GM18909 (cell line): ENCODE measurements around the gene AP3D1.

Source experiments
- ATAC-seq: cut with Tn5 transposase; IDR thresholded peaks from one replicate; pipeline ENCODE4 v1.9.1; 2021; ENCODE audit warnings: mild to moderate bottlenecking; ENCODE audit not compliant: unreplicated experiment, poor library complexity

AP3D1 gene

DNA sequence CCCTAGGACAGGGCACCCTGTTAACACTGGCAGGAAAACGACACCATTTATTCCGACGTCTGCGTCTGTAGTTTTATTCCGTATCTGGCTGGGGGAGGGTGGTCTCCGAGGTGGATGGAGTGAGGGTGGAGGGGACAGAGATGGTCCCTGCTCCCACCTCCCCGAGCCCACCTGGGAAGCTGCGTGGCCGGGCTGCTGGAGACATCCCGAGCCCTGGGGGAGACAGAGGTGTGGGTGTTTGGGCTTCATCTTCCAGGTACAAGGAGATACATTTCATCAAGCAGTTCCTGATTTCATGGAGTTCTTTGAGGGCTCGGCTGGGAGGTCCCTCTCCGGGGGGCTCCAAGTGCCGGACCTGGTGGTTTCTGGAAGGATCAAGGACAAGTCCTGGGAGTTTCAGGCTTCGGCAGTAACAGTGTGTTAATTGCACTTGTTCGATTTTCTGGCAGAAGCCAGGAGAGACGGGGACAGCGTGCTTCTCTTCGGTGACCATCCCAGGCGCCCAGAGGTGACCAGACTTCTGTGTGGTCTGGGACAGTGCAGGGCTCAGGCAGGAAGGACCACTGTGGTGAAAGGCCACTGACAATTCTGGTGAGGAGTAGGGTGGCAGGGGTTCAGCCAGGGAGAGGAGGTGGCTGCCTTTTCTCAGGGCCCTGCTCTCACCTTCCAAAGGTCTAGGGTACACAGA lies 80.2 kb downstream of the AP3D1 start:
- no peak for ATAC-seq

DNA sequence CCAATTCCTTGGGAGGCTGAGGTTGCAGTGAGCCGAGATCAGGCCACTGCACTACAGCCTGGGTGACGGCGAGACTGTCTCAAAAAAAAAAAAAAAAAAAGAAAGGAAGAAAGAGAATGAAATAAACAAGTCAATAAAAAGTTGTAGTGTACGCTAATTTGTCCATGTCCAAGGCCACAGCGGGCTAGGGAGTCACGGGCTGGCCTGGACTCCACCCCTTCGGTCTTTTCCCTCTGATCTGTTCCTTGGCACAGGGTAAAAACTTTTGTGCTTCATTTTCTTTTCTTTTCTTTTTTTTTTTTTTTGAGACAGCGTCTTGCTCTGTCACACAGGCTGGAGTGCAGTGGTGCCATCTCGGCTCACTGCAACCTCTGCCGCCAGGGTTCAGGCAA lies 80.9 kb downstream of the AP3D1 start:
- ATAC-seq = no peak

DNA sequence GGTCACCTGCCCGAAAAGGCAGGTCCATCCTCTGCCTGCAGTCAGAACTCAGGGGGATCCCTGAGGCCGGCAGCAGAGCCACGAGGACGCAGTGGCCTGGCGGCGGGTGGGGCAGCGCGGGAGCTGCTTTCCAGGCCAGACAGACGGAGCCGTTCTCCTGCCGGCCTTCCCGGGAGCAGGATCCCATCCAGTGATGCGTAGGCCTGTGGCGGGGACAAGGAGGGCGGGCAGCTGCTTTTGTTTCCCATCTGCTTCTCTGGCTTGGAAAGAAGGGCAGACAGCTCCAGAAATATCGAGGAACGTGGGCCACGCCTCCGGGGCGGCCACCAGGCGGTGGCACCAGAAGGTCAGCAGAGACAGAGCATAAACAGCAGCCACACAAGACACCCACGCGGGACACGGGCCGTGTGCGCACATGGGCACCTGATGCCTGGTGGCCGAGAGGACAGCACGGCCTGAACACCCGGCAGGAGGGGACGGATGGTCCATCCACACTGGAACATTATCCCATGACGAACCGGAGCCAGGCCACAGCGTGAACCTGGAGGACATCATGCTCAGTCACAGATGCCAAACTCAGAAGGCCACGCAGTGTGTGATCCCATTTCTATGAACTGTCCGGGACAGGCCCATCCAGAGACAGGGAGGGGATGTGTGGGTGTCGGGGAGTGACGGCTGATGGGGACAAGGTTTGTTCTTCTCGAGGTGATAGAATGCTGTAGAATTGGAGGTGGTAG lies 86.4 kb downstream of the AP3D1 start:
- ATAC-seq = no peak

DNA sequence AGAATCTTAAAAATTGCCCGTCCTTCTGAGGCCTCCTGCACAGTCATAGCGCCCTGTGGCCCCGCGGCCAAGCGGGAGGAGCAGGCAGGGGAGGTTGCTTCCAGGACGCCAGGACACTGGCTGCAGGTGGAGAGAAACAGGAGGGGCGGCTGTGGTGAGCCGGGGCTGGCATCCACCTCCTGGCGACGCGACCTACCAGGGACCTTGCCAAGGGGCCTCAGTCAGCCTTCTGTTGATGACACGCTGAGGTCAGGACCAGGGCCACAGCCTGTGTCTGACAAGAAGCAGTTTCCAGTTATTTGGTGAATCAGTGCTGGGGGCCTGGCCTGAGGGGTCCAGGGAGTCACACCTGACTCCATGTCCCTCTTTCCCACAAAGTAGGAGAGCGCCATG lies 87.0 kb downstream of the AP3D1 start:
- ATAC-seq = no peak

DNA sequence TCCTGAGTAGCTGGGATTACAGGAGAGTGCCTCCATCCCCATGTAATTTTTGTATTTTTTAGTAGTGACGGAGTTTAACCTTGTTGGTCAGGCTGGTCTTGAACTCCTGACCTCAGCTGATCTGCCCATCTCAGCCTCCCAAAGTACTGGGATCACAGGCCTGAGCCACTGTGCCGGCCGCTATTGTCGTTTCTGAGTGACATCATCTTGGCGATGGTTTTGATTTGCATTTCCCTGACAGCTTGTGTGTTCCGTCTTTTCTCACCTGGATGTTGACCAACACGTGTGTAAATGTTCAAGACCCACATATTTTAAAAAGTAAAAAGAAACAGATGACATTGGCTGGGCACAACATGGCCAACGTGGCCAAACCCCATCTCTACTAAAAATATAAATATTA lies 87.5 kb downstream of the AP3D1 start:
- ATAC-seq = no peak

DNA sequence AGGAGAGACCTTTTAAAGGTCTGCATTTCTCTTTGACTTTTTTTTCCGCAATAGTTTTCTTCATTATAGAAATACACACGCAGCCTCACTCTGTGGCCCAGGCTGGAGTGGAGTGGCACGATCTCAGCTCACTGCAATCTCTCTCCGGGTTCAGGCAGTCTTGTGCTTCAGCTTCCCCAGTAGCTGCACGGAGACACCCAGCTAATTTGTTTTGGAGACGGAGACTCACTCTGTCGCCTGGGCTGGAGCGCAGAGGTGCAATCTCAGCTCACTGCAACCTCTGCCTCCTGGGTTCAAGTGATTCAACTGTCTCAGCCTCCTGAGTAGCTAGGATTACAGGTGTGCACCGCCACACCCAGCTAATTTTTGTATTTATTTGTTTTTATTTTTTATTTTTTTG lies 88.6 kb downstream of the AP3D1 start:
- ATAC-seq = no peak

DNA sequence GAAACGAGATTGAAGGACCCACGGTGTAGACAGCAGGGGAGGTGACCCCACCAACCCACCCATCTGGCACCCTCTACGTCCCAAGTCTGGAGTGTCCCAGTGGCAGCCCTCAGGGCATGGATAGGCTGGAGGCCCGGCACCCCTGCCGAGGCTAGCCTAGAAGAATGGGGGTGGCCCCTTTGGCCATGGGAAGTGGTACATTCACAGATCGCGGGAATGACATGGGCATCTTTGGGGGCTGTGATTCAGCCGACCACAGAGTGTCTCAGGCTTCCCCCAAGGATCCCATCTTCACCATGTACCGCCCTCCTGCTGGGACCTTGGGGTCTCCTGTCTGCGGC lies 89.0 kb downstream of the AP3D1 start:
- ATAC-seq = no peak

DNA sequence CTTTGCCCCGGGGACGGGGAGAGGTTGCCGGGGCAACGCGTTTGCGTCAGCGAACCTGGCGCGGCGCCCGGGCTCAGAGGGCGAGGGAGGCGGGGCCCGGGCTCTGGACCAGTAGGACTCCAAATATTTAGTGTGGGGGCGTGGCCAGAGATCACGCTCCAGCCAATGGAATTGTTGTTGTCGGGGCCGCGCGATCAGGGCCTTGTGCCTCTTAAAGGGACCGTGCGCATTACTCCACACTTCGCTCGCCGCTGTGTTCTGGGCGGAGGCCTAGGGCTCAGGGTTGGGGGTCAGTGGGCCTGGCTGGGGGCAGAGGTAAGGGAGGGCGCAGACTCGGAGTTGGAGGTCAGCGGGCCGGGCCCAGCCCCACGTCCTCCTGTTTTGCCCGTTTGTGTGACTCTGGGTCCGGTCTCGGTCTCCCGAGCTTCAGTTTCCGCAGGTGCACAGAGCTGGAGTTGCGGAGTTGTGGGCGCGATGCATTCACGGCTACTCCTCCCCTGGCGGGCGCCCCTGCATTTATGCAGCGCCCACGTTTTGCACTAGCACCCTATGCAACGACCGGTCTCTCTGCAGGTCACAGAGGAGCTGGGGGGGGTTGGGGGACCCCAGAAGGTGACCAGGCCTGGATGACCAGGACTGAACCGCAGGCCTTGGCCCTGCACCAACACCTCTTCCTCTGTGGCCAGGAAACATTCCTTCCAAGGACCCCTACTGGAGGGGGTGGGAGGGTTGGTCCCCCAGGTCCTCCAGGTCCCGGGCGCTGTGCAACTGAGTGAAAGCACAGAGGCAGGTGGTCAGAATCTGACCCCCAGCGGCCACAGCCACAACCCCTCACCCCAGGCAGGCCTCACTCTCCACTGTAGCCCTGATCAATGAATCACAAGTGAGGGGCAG lies 89.6 kb downstream of the AP3D1 start:
- peak; percentile 81 for ATAC-seq

DNA sequence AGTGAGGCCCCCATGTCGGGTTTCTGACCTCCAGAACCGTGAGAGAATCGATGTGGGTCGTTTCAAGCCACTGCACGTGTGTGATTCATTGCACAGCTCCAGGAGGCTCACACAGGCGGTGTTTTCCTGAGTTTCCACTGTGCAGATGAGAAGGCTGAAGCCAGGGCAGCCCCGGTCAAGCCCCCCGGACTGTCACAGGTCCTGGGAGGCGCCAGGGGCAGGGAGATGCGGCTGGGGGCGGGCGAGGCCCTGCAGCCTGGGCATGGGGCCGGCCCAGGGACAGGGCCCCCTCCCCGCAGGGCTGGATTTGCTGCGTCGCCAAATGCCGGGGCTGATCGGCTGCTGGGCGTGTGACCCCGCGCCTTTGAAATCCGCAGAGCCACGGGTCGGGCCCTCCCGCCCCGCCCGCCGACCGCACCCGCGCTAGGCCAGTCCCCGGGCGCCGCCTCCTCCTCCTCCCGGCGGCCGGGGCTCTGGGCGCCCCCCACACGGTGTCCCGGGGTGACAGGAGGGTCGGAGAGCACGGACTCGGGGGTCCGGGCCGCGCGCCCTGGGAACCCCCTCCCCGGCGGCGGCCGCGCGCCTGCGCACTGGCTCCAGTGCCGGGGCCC lies 90.4 kb downstream of the AP3D1 start:
- peak; percentile 22 for ATAC-seq

DNA sequence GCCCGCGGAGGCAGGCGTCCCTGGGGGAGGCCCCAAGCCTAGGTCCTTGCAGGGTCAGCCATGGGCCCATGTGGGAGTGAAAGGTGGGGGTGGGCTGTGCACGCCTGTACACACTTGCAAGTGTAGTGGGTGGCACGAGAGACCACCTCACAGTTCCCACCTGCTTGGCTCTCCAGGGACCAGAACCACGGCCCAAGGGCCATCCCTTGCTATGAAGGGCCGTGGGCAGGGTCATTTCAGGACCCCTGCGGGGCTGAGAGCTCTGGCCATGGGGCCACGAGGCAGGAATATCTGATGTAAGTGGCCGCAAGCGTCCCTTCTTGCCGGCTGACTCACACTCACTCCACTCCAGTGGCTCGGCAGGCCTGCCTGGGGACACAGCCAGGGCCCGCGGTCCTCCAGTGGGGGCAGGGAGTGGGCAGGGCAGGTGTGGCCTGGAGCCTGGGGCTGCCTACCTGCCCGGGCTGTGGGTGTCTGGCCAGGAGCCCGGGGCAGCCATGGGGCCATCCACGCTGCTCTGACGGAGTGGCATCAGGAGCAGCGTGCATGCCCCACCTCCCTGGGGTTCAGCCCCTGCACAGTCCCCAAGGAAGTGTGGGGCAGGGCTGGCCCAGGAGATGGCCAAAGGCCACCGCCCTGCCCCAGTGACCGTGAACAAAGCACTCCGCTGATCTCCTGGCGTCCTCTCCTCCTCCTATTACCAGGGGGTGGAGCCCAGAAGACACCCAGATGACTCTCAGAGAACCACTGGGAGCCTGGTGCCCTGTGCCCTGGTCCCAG lies 91.8 kb downstream of the AP3D1 start:
- no peak for ATAC-seq

DNA sequence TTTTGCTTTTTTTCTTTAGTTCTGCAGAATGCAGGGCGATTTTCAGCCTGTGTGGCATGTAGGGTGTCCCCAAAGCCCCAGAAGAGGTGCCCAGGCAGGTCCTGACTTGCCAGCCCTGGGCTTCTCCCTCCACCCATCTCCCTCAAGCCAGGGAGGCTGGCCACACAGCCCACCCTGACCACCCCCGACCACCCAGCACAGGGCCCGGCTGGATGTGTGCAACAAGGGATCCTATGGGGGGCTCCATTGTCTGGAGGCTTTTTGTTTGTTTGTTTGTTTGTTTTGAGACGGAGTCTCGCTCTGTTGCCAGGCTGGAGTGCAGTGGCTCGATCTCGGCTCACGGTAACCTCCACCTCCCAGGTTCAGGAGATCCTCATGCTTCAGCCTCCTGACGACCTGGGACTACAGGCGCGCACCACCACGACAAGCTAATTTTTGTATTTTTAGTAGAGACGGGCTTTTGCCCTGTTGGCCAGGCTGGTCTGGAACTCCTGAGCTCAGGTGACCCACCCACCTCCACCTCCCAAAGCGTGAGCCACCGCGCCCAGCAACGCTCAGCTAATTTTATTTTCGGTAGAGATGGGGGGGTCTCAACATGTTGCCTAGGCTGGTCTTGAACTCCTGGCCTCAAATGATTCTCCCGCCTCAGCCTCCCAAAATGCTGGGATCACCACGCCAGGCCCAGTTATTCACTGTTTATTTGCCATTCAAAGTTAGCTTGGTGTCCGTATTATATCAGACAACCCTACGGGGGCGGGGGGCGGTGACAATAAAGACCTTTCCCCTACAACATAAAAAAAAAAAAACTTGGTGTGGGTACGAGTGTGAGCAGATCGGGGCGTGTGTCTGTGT lies 92.6 kb downstream of the AP3D1 start:
- ATAC-seq = no peak

DNA sequence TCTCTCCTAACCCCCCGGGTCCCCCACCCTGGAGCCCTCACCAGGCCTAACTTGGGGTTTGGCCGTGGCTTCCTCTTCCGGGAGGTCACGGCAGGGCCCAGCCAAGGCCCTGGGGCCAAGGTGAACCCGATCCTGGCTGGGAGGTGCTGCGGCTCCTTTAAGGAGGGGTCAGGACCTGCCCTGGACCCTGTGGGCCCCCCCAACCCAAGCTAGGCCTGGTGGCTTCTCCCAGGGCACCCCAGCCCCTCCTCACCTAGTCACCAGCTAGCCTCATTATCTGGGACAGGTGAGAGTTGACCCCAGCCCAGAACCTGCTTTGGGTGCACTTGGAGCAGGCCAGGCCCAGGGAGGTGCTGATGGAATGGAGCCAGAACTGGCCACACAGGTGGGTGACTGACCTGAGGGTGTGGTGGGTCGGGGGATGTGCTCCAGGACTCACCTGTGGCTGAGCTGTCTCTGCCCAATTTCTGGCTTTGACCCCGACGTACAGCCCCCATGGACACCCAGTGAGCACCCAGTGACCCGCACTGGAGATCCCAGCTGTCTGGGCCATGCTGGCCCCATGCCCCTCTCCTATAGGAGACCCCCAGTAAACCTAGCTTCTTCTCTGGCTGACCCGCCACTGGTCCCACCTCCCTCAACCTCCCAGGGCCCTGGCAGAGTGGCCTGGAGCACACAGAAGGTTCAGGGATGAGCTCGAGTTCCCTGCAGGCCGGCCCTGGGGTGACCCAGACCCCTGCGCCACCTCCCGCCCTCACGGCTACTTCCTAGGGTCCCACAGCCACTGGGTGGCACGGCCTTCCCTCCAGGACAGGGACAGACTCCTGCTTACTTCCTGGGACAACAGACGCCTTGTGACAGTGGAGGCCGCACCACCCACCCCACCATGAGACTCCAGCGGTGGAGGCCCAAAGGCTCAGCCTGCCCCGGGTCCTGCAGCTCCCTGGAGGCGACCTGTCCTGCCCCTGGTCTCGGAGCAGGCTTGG lies 93.6 kb downstream of the AP3D1 start:
- no peak for ATAC-seq

DNA sequence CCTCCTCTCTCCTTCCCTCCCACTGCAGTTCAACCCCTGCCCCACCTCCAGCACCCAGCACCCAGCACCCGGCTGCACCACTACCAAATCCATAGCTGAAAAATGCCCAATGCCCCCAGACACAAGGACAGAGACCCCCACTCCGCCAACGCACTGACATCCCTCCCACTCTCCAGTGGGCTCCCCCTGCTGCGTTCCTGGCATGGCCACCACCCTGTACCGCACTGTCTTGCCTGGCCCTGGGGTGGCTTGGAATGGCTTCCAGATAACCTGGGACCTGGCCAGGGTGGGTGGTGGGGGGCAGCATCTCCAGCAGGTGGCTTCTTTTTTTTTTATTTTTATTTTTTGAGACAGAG lies 94.6 kb downstream of the AP3D1 start:
- no peak for ATAC-seq

DNA sequence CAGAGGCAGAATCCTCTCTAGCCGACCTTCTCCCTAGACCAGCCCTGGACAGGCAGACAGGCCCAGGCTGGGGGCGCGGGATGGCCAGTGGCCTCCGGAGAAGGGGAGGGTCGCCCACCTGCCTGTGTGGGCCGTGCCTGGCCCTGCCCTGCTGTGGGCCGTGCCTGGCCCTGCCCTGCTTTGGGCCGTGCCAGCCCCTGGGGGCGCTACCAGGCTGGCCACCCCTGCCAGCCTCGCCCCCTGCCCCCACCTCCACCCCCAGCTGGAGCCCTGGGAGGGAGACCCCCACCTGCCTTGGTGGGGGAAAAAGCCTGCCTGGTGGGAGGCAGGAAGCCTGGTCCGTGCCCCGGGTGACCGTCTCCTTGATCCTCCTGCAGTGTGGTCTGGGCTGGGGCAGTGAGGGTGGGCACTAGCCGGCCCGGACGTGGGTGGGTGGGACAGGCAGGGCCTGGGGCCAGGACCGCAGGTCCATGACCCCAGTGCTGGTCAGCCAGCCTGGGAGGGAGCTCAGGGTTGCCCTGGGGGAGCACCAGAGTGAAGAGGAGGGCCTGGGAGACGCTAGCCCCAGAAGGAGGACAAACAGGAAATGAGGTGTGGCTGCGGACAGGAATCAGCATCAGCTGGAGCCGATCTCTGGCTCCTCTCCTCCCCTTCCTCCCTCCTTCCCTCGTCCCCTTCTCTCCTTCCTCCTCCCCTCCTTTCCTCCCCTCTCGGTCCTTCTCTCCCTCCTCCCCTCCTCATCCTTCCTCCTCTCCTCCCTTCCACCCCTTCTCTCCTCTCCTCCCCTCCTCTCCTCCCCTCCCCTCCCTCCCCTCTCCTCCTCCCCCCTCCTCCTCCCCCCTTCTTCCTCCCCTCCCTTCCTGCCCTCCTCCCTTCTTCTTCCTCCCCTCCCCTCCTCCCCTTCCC lies 95.2 kb downstream of the AP3D1 start:
- ATAC-seq = no peak

DNA sequence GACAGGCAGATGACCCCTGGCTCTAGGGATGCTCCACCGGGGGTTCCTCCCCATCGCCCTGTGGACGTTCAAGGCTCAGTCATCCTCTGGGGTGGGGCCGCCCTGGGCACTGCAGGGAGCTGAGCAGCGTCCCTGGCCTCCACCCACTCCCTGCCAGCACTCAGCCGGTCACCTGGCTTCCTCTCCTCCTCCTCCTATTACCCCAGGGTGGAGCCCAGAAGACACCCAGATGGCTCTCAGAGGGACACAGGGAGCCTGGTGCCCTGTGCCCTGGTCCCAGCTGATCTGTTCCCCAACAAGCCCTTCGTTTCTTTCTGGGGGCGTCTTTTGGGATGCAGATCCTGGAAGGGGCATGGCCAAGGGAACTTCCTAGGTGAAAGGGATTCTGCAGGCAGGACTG lies 96.6 kb downstream of the AP3D1 start:
- no peak for ATAC-seq

DNA sequence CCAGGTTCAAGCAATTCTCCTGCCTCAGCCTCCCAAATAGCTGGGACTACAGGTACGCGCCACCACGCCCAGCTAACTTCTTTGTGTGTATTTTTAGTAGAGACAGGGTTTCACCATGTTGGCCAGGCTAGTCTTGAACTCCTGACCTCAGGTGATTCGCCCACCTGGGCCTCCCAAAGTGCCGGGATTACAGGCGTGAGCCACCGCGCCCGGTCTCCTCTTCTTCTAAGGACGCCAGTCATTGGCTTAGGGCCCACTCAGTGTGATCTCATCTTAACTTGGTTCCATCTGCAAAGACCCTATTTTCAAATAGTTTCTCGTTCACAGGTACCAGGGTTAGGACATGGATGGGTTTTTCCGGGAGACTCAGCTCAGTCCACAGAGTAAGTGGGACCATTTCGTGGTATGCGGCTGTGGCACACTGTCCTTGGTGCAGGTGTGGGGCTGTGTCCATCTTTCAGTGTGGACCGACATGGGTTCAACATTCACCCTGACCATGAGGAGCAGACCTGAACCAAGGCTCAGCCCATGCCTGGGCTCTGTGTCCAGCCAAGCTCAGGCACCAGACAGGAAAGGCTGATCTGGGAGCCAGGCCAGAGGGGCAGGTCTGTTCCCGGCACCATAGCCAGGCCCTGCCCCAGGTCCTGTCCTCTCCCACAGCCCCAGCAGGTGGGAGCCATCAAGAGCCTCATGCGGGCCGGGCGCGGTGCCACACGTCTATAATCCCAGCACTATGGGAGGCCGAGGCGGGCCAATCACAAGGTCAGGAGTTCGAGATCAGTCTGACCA lies 97.6 kb downstream of the AP3D1 start:
- ATAC-seq = no peak
